Osteocyte (in vitro differentiated cells): Measurements from ENCODE around the gene ELF2. TPM values are rescaled to one million over a fixed set of nuclear protein-coding genes. Genes with fewer than 3 reads are reported as not detected.
"Not testable (repeated sequence)": the region's sequence is repeated elsewhere in the genome, so short reads cannot be mapped to it uniquely, and the experiment has no call there.

Source experiments
- DNase-seq: peaks from one replicate; pipeline ENCODE4 v3.0.0; 2021; ENCODE audit warnings: mixed read lengths; ENCODE audit not compliant: unreplicated experiment; ENCODE audit errors: extremely low spot score
- H3K27ac Mint-ChIP-seq: one replicate; pipeline ENCODE4 v1.8.0; 2021; ENCODE audit warnings: mild to moderate bottlenecking, mixed read lengths; ENCODE audit not compliant: unreplicated experiment
- H3K27me3 Mint-ChIP-seq: one replicate; pipeline ENCODE4 v1.8.0; 2021; ENCODE audit warnings: mixed read lengths; ENCODE audit not compliant: unreplicated experiment
- H3K36me3 Mint-ChIP-seq: one replicate; pipeline ENCODE4 v1.8.0; 2021; ENCODE audit warnings: mixed read lengths; ENCODE audit not compliant: unreplicated experiment
- H3K4me1 Mint-ChIP-seq: one replicate; pipeline ENCODE4 v1.8.0; 2021; ENCODE audit warnings: mixed read lengths; ENCODE audit not compliant: unreplicated experiment
- H3K4me3 Mint-ChIP-seq: one replicate; pipeline ENCODE4 v1.8.0; 2021; ENCODE audit warnings: mild to moderate bottlenecking, moderate library complexity, mixed read lengths; ENCODE audit not compliant: unreplicated experiment
- H3K9me3 Mint-ChIP-seq: one replicate; pipeline ENCODE4 v1.8.0; 2021; ENCODE audit warnings: mixed read lengths; ENCODE audit not compliant: unreplicated experiment
- CTCF ChIP-seq: fragments of 200-600 bp; sonication (generic); IDR thresholded peaks from 2 replicates; pipeline ENCODE4 v1.5.0; 2021; ENCODE audit warnings: antibody characterized with exemption, mild to moderate bottlenecking, moderate library complexity
- total RNA-seq: library from RNA; stranded (reverse); gene quantifications from 2 replicates; pipeline ENCODE4 v1.2.1, GENCODE V29; 2021

ELF2 gene
- total RNA-seq, 1 donor from 2014 or later = 47.6 TPM

- Mint-ChIP-seq H3K4me3 (no peak overlapping the region), H3K9me3 (no peaks in the 10 kb centered on the region), H3K27me3 (no peaks in the 10 kb centered on the region), H3K27ac (peak overlapping the region; percentile 36), H3K4me1 (peaks cover 20% of the 10 kb centered on the region), H3K36me3 (peaks cover 12% of the 10 kb centered on the region)
- no peak for DNase-seq
- no peak for TF ChIP-seq CTCF
Observed at GRCh38 chr4:139035650-139036049, 141.4 kb downstream of the ELF2 start.

GRCh38 chr4:139030614-139031235 is 146.3 kb downstream of the ELF2 start:
- H3K36me3 Mint-ChIP-seq = no peaks in the 10 kb centered on the region
- H3K27me3 Mint-ChIP-seq = no peaks in the 10 kb centered on the region
- H3K4me3 Mint-ChIP-seq = no peak overlapping the region
- H3K27ac Mint-ChIP-seq = peak overlapping the region; percentile 65
- TF ChIP-seq CTCF = peak; percentile 84
- no peaks in the 10 kb centered on the region for H3K9me3 Mint-ChIP-seq
- DNase-seq = no peak
- H3K4me1 Mint-ChIP-seq = peaks cover 31% of the 10 kb centered on the region

GRCh38 chr4:139029866-139030363 is 147.1 kb downstream of the ELF2 start:
- H3K27me3 Mint-ChIP-seq, H3K9me3 Mint-ChIP-seq, H3K4me3 Mint-ChIP-seq, DNase-seq, H3K36me3 Mint-ChIP-seq, H3K27ac Mint-ChIP-seq: not testable (repeated sequence)
- peaks cover 30% of the 10 kb centered on the region for H3K4me1 Mint-ChIP-seq

GRCh38 chr4:139028191-139028661 is 148.8 kb downstream of the ELF2 start:
- H3K4me3 Mint-ChIP-seq = no peak overlapping the region
- no peaks in the 10 kb centered on the region for H3K9me3 Mint-ChIP-seq
- peaks cover 29% of the 10 kb centered on the region for H3K4me1 Mint-ChIP-seq
- no peak for DNase-seq
- no peak for TF ChIP-seq CTCF
- H3K27me3 Mint-ChIP-seq = no peaks in the 10 kb centered on the region
- H3K27ac Mint-ChIP-seq = peak overlapping the region; percentile 68
- no peaks in the 10 kb centered on the region for H3K36me3 Mint-ChIP-seq

- no peaks in the 10 kb centered on the region for H3K36me3 Mint-ChIP-seq
- H3K27me3 Mint-ChIP-seq = no peaks in the 10 kb centered on the region
- DNase-seq = no peak
- TF ChIP-seq CTCF = no peak
- no peak overlapping the region for H3K4me3 Mint-ChIP-seq
- no peaks in the 10 kb centered on the region for H3K9me3 Mint-ChIP-seq
- H3K27ac Mint-ChIP-seq = peak overlapping the region; percentile 68
- peaks cover 29% of the 10 kb centered on the region for H3K4me1 Mint-ChIP-seq
Observed at GRCh38 chr4:139027776-139028175, 149.2 kb downstream of the ELF2 start.
